HepG2 (cell line): ENCODE data around the gene LEF1. TPM values are rescaled to one million over a fixed set of nuclear protein-coding genes. Genes with fewer than 3 reads are reported as not detected.
"Not testable (repeated sequence)": the region's sequence is repeated elsewhere in the genome, so short reads cannot be mapped to it uniquely, and the experiment has no call there.

Experiments
- ATAC-seq: fragments of 200-7000 bp; cut with Tn5 transposase; 3 replicates; pipeline ENCODE4 v1.9.1; 2020; ENCODE audit warnings: mild to moderate bottlenecking, moderate library complexity
- BruUV-seq: library from RNA; stranded (reverse); fragments of 400-500 nt; replicated peaks from 2 replicates; lab custom pipeline; 2021; lab: Mats Ljungman, UMichigan
- CTCF ChIA-PET: fragments of 300-600 bp; formaldehyde crosslinking; extraction: SDS; loops from one replicate; lab custom pipeline; 2021; ENCODE audit warnings: low total read pairs, inconsistent platforms, low intra/inter-chr PET ratio; lab: Yijun Ruan, JAX
- POLR2A ChIA-PET: fragments of 350-600 bp; sonication (Branson Sonifier 250); formaldehyde crosslinking; loops from one replicate; lab custom pipeline; 2020; ENCODE audit warnings: antibody characterized with exemption, inconsistent platforms; lab: Yijun Ruan, JAX
- DNase-seq: peaks from one replicate; pipeline ENCODE4 v3.0.0-alpha.2; 2015; ENCODE audit warnings: low spot score
- FAIRE-seq: peaks from 3 replicates; lab custom pipeline; 2011; peaks lifted over from hg19 to GRCh38; lab: Jason Lieb, UNC
- H2AFZ ChIP-seq: one replicate; pipeline ENCODE4 v1.6.1; 2011; ENCODE audit warnings: low read length, inconsistent platforms
- H3K27ac ChIP-seq: fragments of 300-600 bp; 3 replicates; pipeline ENCODE4 v1.8.0; 2011; ENCODE audit warnings: mixed run types, mild to moderate bottlenecking, mixed read lengths, low read length, inconsistent platforms; ENCODE audit not compliant: insufficient read depth; ENCODE audit errors: extremely low read length
- H3K27me3 ChIP-seq, 2 experiments: fragments of 200-600 bp in 1 of 2; 2 replicates in 1 of 2; 3 replicates in 1 of 2; pipeline versions ENCODE4 v1.6.0 to v1.8.0; 2011; ENCODE audit warnings: low read length in 2 of 2, mild to moderate bottlenecking in 2 of 2, moderate library complexity in 2 of 2, inconsistent platforms in 1 of 2; ENCODE audit not compliant: insufficient read depth in 2 of 2, control insufficient read depth in 1 of 2
- H3K36me3 ChIP-seq, 2 experiments: fragments of 200-600 bp in 1 of 2; replicated peaks in 1 of 2; 2 replicates in 1 of 2; 3 replicates in 1 of 2; pipeline versions ENCODE4 v1.5.1 to v1.8.0; 2011; ENCODE audit warnings: low read length in 2 of 2, inconsistent platforms in 1 of 2; ENCODE audit not compliant: insufficient read depth in 2 of 2, control insufficient read depth in 1 of 2
- H3K4me1 ChIP-seq: 2 replicates; pipeline ENCODE4 v1.5.1; 2012; ENCODE audit warnings: low read length, inconsistent platforms; ENCODE audit not compliant: insufficient read depth
- H3K4me2 ChIP-seq: 2 replicates; pipeline ENCODE4 v1.6.0; 2011; ENCODE audit warnings: low read depth, low read length, inconsistent platforms
- H3K4me3 ChIP-seq, 3 experiments: fragments of 200-600 bp in 1 of 3; sonication (generic), shearing (Covaris generic) in 1 of 3; replicated peaks in 1 of 3; 2 replicates each; pipeline ENCODE4 v1.5.1; 2011 to 2016; ENCODE audit warnings: low read length in 3 of 3, inconsistent platforms in 2 of 3, low read depth in 2 of 3, mild to moderate bottlenecking in 2 of 3, control low read depth in 1 of 3, mixed read lengths in 1 of 3; ENCODE audit not compliant: insufficient read depth in 1 of 3
- H3K79me2 ChIP-seq: one replicate; pipeline ENCODE4 v1.6.1; 2011; ENCODE audit warnings: low read length, inconsistent platforms; ENCODE audit not compliant: insufficient read depth
- H3K9ac ChIP-seq: 2 replicates; pipeline ENCODE4 v1.6.0; 2011; ENCODE audit warnings: mild to moderate bottlenecking, low read depth, low read length, inconsistent platforms; ENCODE audit not compliant: insufficient read depth
- H3K9me3 ChIP-seq: 2 replicates; pipeline ENCODE4 v1.5.1; 2012; ENCODE audit warnings: mild to moderate bottlenecking, low read length
- H4K20me1 ChIP-seq: 2 replicates; pipeline ENCODE4 v1.6.0; 2011; ENCODE audit warnings: inconsistent platforms, mild to moderate bottlenecking, low read length, moderate library complexity; ENCODE audit not compliant: insufficient read depth
- CCDC6 ChIP-seq: sonication (generic); formaldehyde crosslinking; IDR thresholded peaks from 2 replicates; pipeline ENCODE4 v1.8.1; 2022; ENCODE audit warnings: mild to moderate bottlenecking, missing genetic modification reagents, moderate library complexity
- CENPX ChIP-seq: sonication (generic); formaldehyde crosslinking; IDR thresholded peaks from 2 replicates; pipeline ENCODE4 v1.9.0; 2021; ENCODE audit warnings: mild to moderate bottlenecking, missing genetic modification reagents, moderate library complexity
- ELF1 ChIP-seq: sonication (generic); formaldehyde crosslinking; IDR thresholded peaks from 2 replicates; pipeline ENCODE4 v1.4.0; 2020; ENCODE audit warnings: missing genetic modification reagents
- FOXC1 ChIP-seq: sonication (generic); formaldehyde crosslinking; IDR thresholded peaks from 2 replicates; pipeline ENCODE4 v1.8.0; 2022; ENCODE audit warnings: mild to moderate bottlenecking, missing genetic modification reagents, borderline replicate concordance
- GATA4 ChIP-seq: sonication (generic); IDR thresholded peaks from 2 replicates; pipeline ENCODE4 v1.6.1; 2016; ENCODE audit warnings: antibody characterized with exemption, low read depth, borderline replicate concordance
- HMG20A ChIP-seq: IDR thresholded peaks from 2 replicates; pipeline ENCODE4 v1.6.1; 2016; ENCODE audit warnings: borderline replicate concordance
- HOXA9 ChIP-seq: sonication (generic); formaldehyde crosslinking; IDR thresholded peaks from 2 replicates; pipeline ENCODE4 v1.8.1; 2022; ENCODE audit warnings: missing genetic modification reagents, mild to moderate bottlenecking, moderate library complexity, borderline replicate concordance
- MEIS2 ChIP-seq: sonication (generic); formaldehyde crosslinking; IDR thresholded peaks from 2 replicates; pipeline ENCODE4 v1.9.0; 2021; ENCODE audit warnings: mild to moderate bottlenecking, missing genetic modification reagents
- SP140L ChIP-seq: sonication (generic); formaldehyde crosslinking; IDR thresholded peaks from 2 replicates; pipeline ENCODE4 v1.4.0; 2020; ENCODE audit warnings: missing genetic modification reagents, borderline replicate concordance
- ZNF101 ChIP-seq: sonication (generic); formaldehyde crosslinking; IDR thresholded peaks from 2 replicates; pipeline ENCODE4 v1.4.0; 2020; ENCODE audit warnings: mild to moderate bottlenecking, low read depth, missing genetic modification reagents, borderline replicate concordance
- ZNF263 ChIP-seq: sonication (generic); formaldehyde crosslinking; IDR thresholded peaks from 2 replicates; pipeline ENCODE4 v1.4.0; 2020; ENCODE audit warnings: missing genetic modification reagents
- ZNF282 ChIP-seq: fragments of 450-650 bp; IDR thresholded peaks from 2 replicates; pipeline ENCODE4 v1.6.1; 2018; ENCODE audit not compliant: partially characterized antibody
- ZNF382 ChIP-seq: sonication (generic); formaldehyde crosslinking; IDR thresholded peaks from 2 replicates; pipeline ENCODE4 v1.5.0; 2020; ENCODE audit warnings: missing genetic modification reagents, mild to moderate bottlenecking, borderline replicate concordance
- ZSCAN9 ChIP-seq: IDR thresholded peaks from 2 replicates; pipeline ENCODE4 v1.6.1; 2016; ENCODE audit warnings: borderline replicate concordance
- WGBS: methylation state at CpG from one replicate; pipeline ENCODE4 v1.1.6; 2017; ENCODE audit warnings: low lambda C conversion rate; 5-methylcytosine and 5-hydroxymethylcytosine counted together
- in situ Hi-C: cut with HindIII; loops from 2 replicates; pipeline ENCODE4 v1.10.0; 2017; ENCODE audit warnings: low pct_unique_long_range_greater_than_20kb; ENCODE audit not compliant: extremely low pct_ligation_motif_present
- intact Hi-C: fragments of 100-400 bp; cut with micrococcal nuclease; formaldehyde crosslinking; loops from one replicate; pipeline ENCODE4 v1.10.0; 2022; ENCODE audit not compliant: unreplicated experiment
- polyA plus RNA-seq, 8 experiments: library from polyadenylated mRNA; depleted of rRNA in 3 of 8; stranded (reverse) in 7 of 8; unstranded in 1 of 8; fragments of >200 nt; fragmentation: Illumina TruSeq in 4 of 8; extraction: Trizol in 4 of 8; gene quantifications; 2 replicates each; pipeline versions ENCODE4 v1.2.1 to v1.2.3, GENCODE V29; 2011 to 2016; ENCODE audit warnings: low read depth in 4 of 8, missing spikeins in 1 of 8, mixed read lengths in 1 of 8; ENCODE audit not compliant: insufficient read depth in 1 of 8
- total RNA-seq, 5 experiments: library from RNA; depleted of rRNA; stranded (reverse); fragments of >200 nt; fragmentation: Illumina TruSeq; extraction: Trizol; gene quantifications; 2 replicates each; pipeline ENCODE4 v1.2.3, GENCODE V29; 2016; ENCODE audit warnings: low read depth in 1 of 5
- TF ChIP-seq, protein P1 (sequence below): sonication (generic); formaldehyde crosslinking; IDR thresholded peaks from 2 replicates; pipeline ENCODE4 v1.4.0; 2020; ENCODE audit warnings: mild to moderate bottlenecking, missing genetic modification reagents, borderline replicate concordance

Gene LEF1
- total and polyA plus RNA-seq, 2 of the 13 experiments (the other 11 are each of a cell fraction or from before 2014, with no cell fraction given), result 0.22 to 0.29 TPM

DNA sequence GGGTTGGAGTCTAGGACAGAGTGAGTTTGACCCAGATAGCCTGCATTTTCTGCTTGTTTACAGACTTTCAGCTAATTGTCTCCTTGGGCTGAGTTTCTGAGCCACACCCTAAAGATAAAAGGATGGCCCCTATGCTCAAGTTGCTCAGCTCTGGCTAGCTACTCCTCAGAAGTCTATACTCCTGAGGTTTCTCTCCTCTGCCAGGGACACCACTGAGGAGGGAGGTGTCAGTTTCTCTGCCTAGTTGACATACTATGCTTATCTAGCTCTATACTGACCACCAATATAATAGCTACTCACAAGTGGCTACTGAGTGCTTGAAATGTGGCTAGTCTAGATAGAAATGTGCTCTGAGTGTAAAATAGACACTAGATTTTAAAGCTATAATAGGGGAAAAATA, 155.4 kb downstream of the LEF1 start (continued):
- TF ChIP-seq, protein P1, sequence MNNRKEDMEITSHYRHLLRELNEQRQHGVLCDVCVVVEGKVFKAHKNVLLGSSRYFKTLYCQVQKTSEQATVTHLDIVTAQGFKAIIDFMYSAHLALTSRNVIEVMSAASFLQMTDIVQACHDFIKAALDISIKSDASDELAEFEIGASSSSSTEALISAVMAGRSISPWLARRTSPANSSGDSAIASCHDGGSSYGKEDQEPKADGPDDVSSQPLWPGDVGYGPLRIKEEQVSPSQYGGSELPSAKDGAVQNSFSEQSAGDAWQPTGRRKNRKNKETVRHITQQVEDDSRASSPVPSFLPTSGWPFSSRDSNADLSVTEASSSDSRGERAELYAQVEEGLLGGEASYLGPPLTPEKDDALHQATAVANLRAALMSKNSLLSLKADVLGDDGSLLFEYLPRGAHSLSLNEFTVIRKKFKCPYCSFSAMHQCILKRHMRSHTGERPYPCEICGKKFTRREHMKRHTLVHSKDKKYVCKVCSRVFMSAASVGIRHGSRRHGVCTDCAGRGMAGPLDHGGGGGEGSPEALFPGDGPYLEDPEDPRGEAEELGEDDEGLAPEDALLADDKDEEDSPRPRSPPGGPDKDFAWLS (CRISPR knock-in tag), result no peak
- TF ChIP-seq ZSCAN9 (no peak), FOXC1 (no peak)
- TF ChIP-seq, all 625 proteins: peak for 0

DNA sequence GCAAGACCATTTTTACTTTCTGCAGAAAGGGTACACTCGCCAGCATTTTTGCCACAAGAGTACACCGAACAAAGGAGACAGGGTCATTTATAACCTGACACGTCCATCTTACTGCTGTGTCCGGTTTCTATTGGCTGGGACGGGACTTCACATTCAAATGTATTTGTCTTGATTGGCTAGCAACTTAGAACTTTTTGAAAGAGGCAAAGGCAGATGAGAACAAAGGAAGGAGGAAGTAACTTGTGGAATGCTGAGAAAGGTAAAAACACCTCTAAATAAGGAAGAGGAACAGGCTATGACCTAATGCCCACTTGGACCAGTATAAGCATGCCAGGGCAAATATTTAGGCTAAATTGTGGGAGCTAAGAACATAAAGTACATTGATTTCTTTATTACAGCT, 156.3 kb downstream of the LEF1 start:
- H3K9me3 ChIP-seq, POLR2A ChIA-PET, H3K79me2 ChIP-seq, H3K27ac ChIP-seq, BruUV-seq, DNase-seq, H3K9ac ChIP-seq, in situ Hi-C loops, FAIRE-seq, ATAC-seq, CTCF ChIA-PET, H2AFZ ChIP-seq, H3K27me3 ChIP-seq, H3K4me2 ChIP-seq, intact Hi-C loops, H3K4me1 ChIP-seq, H3K4me3 ChIP-seq, H4K20me1 ChIP-seq: not testable (repeated sequence)
- over 99% methylated on average over 5 of the region's 5 CpGs for WGBS
- H3K36me3 ChIP-seq, result peaks cover 9 to 31% of the 10 kb centered on the region in 2 experiments

DNA sequence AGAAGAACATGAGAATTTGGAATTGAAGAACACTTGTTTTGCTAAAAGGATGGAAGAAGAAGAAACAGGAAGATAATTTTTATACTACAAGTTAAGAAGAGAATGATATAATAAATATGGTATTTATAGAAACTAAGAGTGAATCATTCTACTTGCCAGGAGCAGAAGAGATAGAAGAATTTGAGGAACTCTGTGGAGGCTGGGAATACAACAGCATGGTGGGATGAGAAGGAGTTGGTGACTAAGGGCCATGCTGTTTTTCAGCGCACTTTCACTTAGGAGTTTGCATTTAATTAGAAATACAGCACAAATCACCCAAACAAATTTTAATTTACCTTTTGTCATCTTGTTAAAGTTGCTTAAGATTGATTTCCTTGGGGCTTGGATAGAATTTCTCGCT, 158.6 kb downstream of the LEF1 start:
- Histone ChIP-seq H3K27me3 (no peaks in the 10 kb centered on the region; a peak in 1 of 5 replicates), H3K36me3 (peaks cover 3 to 17% of the 10 kb centered on the region in 2 experiments), H3K79me2 (no peaks in the 10 kb centered on the region), H4K20me1 (no peaks in the 10 kb centered on the region), H3K9me3 (no peaks in the 10 kb centered on the region), H3K27ac (no peak overlapping the region), H3K9ac (no peak overlapping the region), H3K4me3 (no peak overlapping the region), H3K4me2 (no peak overlapping the region), H2AFZ (no peak overlapping the region), H3K4me1 (no peaks in the 10 kb centered on the region)
- in situ Hi-C loops, result no loop called here
- TF ChIP-seq ZNF282, result no peak
- TF ChIP-seq GATA4, result no peak
- no peak for TF ChIP-seq HOXA9
- no peak for TF ChIP-seq ELF1 (CRISPR knock-in tag)
- TF ChIP-seq ZNF382 (CRISPR knock-in tag), result no peak
- TF ChIP-seq ZNF263 (CRISPR knock-in tag), result no peak
- TF ChIP-seq SP140L (CRISPR knock-in tag), result no peak
- no peak for TF ChIP-seq HMG20A (CRISPR knock-in tag)
- no peak for TF ChIP-seq CCDC6 (CRISPR knock-in tag)
- no peak for TF ChIP-seq ZNF101 (CRISPR knock-in tag)
- TF ChIP-seq CENPX, result no peak
- no peak for TF ChIP-seq MEIS2 (CRISPR knock-in tag)
- 97% methylated on average over 2 of the region's 2 CpGs for WGBS
- CTCF ChIA-PET, result no interaction called here
- no peak for ATAC-seq
- intact Hi-C loops, result no loop called here
- POLR2A ChIA-PET, result no interaction called here
- DNase-seq, result no peak
- no TSS peak for BruUV-seq
- no peak for FAIRE-seq
